BJ (cell line): ENCODE data around the gene NDUFAF2. TPM values are rescaled to one million over a fixed set of nuclear protein-coding genes. Genes with fewer than 3 reads are reported as not detected.
A peak's percentile ranks its signal among the peaks of the same experiment; 100 is the strongest.

Experiments used
- CTCF ChIA-PET: fragments of 350-600 bp; formaldehyde crosslinking; extraction: SDS; loops from one replicate; lab custom pipeline; 2021; ENCODE audit warnings: antibody characterized with exemption, inconsistent platforms; lab: Yijun Ruan, JAX
- POLR2A ChIA-PET: fragments of 300-600 bp; sonication (Branson Sonifier 250); formaldehyde crosslinking; extraction: SDS; loops from one replicate; lab custom pipeline; 2021; ENCODE audit warnings: antibody characterized with exemption; lab: Charles Lee
- DNase-seq: peaks from one replicate; pipeline ENCODE4 v3.0.0-alpha.2; 2011; ENCODE audit warnings: low read depth
- H3K27me3 ChIP-seq: 2 replicates; pipeline ENCODE4 v1.6.0; 2011; ENCODE audit warnings: low read length; ENCODE audit not compliant: control insufficient read depth, insufficient read depth
- H3K36me3 ChIP-seq: 2 replicates; pipeline ENCODE4 v1.5.1; 2011; ENCODE audit warnings: low read length; ENCODE audit not compliant: control insufficient read depth, insufficient read depth
- H3K4me3 ChIP-seq: 2 replicates; pipeline ENCODE4 v1.5.1; 2011; ENCODE audit warnings: low read depth, mild to moderate bottlenecking, control low read depth, low read length
- polyA plus RNA-seq: library from polyadenylated mRNA; depleted of rRNA; stranded (reverse); fragments of >200 nt; gene quantifications from 2 replicates; pipeline ENCODE4 v1.2.3, GENCODE V29; 2011
- TF ChIP-seq, protein P1 (sequence below): IDR thresholded peaks from 2 replicates; pipeline ENCODE4 v1.5.1; 2011; ENCODE audit warnings: low read depth, mild to moderate bottlenecking, control low read depth, inconsistent platforms, low read length, moderate library complexity; ENCODE audit not compliant: insufficient read depth

NDUFAF2 gene
- polyA plus RNA-seq, 1 experiment: 22.4 TPM

DNA sequence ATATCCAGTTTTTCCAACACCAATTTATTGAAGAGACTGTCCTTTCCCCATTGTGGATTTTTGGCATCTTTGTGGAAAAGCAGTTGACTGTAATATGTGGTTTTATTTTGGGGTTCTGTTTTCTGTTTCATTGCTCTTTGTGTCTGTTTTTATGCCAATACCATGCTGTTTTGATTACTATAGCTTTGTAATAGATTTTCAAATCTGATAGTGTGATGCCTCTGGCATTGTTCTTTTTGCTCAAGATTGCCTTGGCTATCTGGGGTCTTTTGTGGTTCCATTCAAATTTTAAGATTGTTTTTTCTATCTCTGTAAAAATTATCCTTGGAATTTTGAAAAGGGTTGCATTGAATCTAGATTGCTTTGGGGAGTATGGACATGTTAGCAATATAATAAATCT lies 99.5 kb downstream of the NDUFAF2 start:
- Histone ChIP-seq H3K36me3 (no peaks in the 10 kb centered on the region), H3K27me3 (no peaks in the 10 kb centered on the region), H3K4me3 (no peak overlapping the region)
- no peak for DNase-seq
- CTCF ChIA-PET: no interaction called here
- TF ChIP-seq, protein P1, sequence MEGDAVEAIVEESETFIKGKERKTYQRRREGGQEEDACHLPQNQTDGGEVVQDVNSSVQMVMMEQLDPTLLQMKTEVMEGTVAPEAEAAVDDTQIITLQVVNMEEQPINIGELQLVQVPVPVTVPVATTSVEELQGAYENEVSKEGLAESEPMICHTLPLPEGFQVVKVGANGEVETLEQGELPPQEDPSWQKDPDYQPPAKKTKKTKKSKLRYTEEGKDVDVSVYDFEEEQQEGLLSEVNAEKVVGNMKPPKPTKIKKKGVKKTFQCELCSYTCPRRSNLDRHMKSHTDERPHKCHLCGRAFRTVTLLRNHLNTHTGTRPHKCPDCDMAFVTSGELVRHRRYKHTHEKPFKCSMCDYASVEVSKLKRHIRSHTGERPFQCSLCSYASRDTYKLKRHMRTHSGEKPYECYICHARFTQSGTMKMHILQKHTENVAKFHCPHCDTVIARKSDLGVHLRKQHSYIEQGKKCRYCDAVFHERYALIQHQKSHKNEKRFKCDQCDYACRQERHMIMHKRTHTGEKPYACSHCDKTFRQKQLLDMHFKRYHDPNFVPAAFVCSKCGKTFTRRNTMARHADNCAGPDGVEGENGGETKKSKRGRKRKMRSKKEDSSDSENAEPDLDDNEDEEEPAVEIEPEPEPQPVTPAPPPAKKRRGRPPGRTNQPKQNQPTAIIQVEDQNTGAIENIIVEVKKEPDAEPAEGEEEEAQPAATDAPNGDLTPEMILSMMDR: no peak
- POLR2A ChIA-PET: no interaction called here

DNA sequence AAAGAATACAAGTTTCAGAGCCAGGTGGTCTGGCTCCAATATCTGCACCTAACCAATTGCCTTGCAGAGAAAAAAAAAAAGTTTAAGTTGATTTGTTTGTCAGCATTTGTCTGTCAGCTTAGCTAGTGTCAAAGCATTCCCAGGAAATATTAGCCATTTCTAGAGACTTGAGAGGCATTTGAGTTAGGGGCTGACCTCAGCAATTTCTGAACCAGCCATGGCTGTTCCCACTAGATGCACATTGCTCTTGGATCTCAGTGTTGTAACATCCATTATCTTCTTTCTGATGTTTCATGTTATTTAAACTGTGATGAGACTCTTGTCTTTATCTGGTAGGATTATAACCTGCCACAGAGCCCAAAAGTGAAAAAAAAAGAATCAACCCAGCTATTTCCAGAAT lies 102.3 kb downstream of the NDUFAF2 start:
- TF ChIP-seq, protein P1: no peak
- ChIA-PET POLR2A (no interaction called here), CTCF (interaction anchor here (0.6 to 1.2 kb wide), 2 partner anchors 12 to 57 kb away, joined by 3 to 4 read pairs; no protein-coding TSS in a partner anchor)
- Histone ChIP-seq H3K27me3 (no peaks in the 10 kb centered on the region), H3K4me3 (no peak overlapping the region), H3K36me3 (no peaks in the 10 kb centered on the region)
- no peak for DNase-seq

DNA sequence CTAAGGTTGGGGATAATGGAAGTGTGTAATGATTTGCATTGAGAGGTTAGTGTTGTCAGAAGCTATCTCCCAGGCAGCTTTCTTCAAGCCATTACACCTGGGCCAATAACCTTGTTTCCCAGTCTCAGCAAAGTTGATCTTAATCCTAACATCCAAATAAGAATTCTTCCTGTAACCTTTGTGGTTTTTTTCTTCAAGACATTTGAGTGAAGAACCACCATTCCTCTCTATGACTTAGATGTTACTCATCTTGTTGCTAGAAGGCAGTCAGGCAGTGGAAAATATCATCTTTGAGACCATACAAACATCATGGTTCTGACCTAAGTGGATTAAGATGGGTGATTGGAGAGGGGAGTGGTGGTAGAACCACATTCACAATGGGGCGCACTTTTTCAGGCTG lies 103.5 kb downstream of the NDUFAF2 start:
- Histone ChIP-seq H3K4me3 (no peak overlapping the region), H3K27me3 (no peaks in the 10 kb centered on the region), H3K36me3 (no peaks in the 10 kb centered on the region)
- DNase-seq: peak; percentile 41
- TF ChIP-seq, protein P1: no peak
- ChIA-PET POLR2A (no interaction called here), CTCF (no interaction called here)

- Histone ChIP-seq H3K27me3 (no peaks in the 10 kb centered on the region), H3K4me3 (no peak overlapping the region), H3K36me3 (no peaks in the 10 kb centered on the region)
- TF ChIP-seq, protein P1: no peak
- ChIA-PET POLR2A (no interaction called here), CTCF (no interaction called here)
- DNase-seq: no peak
These were observed 105.3 kb downstream of the NDUFAF2 start for GRCh38 chr5:61050292-61050691.

GRCh38 chr5:61051267-61051666 lies 106.3 kb downstream of the NDUFAF2 start:
- DNase-seq: no peak
- Histone ChIP-seq H3K4me3 (no peak overlapping the region), H3K36me3 (no peaks in the 10 kb centered on the region), H3K27me3 (no peaks in the 10 kb centered on the region)
- POLR2A ChIA-PET: no interaction called here
- CTCF ChIA-PET: interaction anchor here (0.6 kb wide), 1 partner anchor 1727 kb away, joined by 4 read pairs; no protein-coding TSS in a partner anchor
- TF ChIP-seq, protein P1: no peak
